GM18499 (cell line): ENCODE data around the gene RUBCN.
A peak's percentile ranks its signal among the peaks of the same experiment; 100 is the strongest.
"Not testable (repeated sequence)": the region's sequence is repeated elsewhere in the genome, so short reads cannot be mapped to it uniquely, and the experiment has no call there.

ENCODE experiments used
- ATAC-seq: cut with Tn5 transposase; IDR thresholded peaks from one replicate; pipeline ENCODE4 v1.9.1; 2021; ENCODE audit warnings: moderate number of reproducible peaks; ENCODE audit not compliant: insufficient read depth, unreplicated experiment

The RUBCN gene

DNA sequence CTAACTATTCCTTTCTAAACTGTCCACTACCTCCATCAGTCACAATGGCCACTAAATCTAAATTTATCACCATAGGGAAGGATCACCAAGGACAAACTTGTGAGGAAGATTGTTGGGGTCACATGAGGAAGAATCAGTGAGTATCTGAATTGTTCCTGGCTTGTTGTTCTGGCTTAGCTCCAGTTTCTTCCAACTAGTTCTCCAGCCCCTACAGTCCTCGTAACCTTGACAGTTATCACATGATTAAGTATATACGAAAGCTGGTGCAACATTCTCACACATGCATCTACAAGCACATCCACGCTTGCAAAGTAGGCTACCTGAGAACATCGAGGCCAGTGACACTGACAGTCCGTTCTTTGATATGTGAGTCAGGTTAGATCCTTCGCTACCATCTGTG is 46.0 kb downstream of the RUBCN start:
- no peak for ATAC-seq

DNA sequence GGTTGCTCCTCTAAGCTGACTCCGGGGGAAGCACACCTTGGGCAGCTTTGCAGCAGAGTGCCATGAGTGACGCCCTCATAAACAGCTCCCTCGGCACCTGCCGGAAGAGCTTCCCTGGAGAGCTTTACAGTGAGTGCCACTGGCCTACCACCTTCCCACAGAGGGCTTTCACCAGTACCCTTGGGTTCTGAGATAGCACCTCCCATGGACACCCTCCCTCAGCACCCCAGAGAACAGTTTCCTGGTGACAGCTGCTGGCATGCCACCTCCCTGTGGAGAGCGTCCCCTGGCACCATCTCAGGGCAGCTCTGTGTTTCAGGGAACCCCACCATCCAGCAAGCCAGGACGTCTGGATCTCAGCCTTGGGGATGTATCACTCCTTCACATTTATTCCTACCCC is 49.1 kb downstream of the RUBCN start:
- ATAC-seq = no peak

DNA sequence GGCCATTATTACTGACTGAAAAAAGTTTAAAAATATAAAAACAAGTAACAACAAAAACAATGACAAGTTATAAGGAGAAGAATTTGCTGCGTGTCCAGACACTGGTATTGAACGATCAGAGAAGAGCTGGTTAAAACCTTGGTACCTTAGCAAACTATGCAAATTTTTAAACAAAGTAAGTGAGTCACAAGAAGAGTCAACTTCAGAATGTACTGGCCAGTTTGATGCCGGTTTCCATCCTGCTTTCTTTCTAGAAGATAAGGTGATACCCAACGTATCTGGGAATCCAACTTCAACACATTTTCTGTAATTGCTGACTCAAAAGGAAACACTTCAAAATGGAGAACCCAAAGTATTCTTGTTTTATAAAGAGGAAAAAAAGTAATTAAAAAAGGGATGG is 49.8 kb downstream of the RUBCN start:
- ATAC-seq = no peak

DNA sequence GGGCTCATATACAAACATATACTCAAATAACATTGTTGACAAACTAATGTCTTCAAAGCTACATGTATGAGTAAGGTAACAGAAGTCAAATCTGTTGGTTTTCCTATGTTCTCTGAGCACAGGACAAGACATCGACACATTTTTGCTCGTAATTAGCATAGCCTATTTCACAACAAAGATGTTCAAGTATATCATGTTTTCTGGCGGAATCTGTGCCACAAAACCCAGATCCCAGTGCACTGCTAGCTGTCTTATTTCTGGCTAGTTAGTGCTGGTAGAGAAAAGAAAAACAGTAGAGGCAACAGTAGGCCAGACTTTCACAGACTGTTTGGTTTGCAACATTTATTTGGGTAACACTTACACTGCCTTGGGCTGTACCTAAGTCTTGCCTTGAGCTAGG is 51.2 kb downstream of the RUBCN start:
- ATAC-seq = no peak

DNA sequence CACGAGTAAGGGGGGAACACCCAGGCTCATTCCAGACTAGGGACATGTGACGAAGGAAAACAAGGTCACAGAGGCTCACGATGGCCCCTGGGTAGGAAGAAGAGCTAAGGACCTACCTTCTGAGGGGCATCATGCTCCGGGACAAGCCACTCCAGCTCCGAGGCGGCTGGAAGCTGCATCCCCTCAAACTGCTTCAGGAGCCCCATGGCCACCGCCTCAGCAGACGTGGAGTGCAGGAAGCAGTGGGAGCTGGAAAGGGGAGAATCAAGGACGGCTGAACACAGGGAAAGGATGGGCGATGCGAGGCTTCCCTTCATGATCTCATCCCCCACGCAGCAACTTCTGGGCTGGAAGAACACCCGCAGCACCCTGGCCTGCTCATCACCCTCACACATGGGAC is 53.5 kb downstream of the RUBCN start:
- ATAC-seq = no peak

DNA sequence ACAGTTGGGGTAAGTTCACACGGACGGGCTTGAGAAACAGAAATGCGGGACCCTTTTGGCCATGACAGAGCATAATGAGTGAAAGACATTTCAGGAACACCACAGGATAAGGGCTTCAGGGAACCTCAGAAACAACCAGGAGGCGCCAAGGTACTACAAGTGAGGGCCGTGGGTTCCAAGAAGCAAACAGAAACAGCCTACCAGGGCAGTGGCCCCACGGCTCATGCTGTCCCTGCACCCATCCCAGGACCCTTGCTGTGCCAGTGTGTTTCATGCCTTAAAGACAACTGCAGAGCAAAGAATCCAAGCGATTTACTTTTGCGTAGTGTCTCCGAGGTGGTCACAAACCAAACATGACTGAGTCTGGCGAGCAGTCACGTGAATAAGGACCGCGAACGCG is 54.0 kb downstream of the RUBCN start:
- ATAC-seq = no peak

DNA sequence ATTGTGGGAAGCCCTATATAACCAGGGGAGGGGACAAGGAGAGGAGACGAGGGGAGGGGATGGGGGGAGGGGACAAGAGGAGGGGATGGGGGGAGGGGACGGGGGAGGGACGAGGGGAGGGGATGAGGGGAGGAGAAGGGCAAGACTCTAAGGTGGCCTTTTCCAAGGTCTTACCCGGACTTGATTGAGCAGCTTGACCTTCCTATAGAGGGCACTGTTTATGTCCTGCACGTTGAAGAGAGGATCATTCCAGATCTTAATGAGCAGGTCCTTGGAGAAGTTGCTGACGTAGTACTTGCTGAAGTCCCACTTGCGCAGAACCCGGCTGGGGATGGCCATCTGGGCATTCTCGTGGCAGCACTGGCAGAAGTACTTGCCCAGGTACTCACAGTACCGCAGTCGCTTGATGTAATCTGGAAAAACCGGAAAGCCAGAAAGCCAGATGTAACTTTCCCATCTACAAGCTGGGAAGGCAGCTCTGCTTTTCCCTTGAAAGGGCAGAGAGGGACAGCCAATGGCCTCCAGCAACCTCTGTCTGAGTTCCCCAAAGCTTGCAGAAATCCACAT is 55.7 kb downstream of the RUBCN start:
- ATAC-seq = no peak

DNA sequence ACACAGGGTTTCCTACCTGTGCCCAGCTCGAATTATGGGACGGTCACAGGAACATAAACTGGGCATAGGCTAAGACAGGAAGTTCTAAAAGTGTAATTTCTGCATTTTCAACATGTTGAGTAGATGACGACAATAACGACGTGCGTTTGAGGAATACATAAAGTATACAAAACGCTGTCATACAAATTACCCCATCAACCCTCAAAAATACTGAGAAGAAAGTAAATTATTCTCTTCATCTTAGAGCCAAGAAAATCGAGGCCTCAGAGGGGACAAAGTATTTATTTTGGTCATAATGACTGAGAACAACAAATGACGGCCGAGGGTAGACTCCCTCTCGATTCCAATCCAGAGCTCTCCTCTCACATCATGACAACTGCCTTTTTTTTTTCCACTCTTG is 60.8 kb downstream of the RUBCN start:
- no peak for ATAC-seq

DNA sequence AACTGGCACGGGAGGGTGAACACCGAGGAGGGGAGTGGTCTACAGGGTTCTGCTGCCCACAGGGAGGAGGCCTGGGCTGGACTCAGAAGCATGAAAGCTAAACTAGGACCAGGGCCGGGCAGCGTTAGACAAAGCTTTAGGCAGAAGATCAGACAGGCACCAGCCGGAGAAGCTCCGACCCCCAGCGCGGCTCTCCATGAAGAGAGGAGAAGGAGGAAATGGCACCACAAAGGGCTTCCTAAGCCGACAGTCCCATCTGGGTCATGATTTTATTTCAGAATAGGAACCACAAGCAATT is 61.2 kb downstream of the RUBCN start:
- no peak for ATAC-seq

DNA sequence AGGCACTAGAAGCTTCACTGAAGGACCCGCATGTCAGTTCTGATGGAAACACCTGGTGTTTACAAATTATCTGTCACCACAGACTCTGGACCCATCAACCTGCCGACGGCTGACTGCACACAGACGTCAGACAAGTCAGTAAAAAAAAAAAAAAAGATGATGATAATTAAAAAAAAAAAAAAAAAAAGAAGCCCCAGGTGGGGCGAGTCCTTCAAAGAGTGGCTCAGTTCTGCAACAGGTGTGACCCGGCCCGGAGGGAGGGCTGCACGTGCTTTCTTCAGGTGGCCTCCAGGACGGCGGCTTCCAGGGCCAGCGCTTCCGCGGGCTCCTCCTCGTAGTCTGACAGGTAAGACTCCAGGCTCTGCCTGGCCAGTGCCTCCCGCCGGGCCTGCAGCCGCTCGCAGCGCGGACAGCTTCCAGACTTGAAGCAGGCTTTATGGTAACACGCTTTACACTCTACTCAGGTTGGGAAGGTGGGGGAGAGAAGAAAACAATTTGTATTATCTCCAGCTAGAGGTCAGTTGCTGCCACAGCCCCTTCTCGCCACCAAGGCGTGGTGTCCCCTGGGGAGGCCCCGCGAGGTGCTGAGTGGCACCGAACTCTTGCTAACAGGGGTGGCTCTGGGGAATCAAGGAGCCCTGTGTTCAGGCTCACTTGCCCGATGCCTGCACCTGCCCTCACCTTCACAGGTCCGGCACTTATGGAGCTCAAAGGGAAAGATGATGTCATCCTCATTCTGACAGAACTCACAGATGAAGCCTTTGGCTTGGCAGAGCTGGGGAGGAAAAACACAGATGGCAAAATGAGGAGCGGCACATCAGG is 61.8 kb downstream of the RUBCN start:
- ATAC-seq = no peak

DNA sequence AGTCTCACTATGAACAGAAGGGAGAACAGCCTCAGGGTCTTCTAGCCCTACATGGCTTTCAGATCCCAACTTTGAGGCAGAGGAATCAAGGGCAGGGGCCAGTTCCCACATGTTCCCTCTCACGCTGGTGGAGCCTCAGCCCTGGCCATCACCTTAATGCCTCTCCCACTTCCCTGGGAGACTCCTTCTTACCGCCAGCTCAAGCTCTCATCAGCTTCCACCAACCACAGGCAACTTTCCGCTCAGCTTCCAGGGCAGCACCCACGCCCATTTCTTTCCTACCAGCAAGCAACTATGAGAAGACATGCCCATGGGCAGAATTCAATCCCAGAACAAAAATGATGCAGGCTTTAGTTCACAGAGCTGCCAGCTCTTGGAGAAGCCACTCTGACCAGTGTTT is 63.5 kb downstream of the RUBCN start:
- no peak for ATAC-seq

DNA sequence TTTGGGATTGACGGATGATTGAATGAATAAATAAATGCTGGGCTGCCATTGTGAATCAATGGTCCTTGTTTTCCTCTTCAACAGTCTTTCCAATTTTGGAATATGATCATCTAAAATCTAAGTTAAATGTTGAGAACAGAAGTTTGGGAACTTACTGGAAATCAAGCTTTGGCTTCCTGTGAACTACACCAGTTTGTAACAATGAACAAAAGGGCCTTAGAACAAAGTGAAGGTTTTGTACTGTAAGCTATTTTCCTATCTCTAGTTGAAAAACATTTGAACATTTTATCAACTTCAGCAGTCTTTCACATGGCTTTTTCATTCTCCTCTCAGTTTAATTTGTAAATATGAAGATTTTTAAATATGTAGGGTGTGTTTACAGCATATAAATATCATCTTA is 66.3 kb downstream of the RUBCN start:
- no peak for ATAC-seq

DNA sequence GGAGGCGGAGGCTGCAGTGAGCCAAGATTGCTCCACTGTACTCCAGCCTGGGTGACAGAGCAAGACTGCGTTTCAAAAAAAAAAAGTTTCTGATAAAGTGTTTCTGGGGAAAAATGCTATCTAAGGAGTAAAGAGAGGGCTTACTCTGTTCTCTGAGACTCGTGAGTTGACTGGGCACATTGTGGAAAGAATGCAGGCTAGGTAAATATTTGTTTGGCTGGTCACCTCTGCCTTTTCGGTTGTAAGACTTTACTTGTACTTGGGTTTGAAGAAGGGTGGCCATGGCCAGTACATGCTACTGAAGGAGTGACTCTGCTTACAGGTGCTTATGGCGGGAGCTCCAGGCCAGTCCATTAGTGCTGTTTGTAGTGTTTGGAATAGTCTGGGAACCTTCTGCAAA is 68.7 kb downstream of the RUBCN start:
- no peak for ATAC-seq

DNA sequence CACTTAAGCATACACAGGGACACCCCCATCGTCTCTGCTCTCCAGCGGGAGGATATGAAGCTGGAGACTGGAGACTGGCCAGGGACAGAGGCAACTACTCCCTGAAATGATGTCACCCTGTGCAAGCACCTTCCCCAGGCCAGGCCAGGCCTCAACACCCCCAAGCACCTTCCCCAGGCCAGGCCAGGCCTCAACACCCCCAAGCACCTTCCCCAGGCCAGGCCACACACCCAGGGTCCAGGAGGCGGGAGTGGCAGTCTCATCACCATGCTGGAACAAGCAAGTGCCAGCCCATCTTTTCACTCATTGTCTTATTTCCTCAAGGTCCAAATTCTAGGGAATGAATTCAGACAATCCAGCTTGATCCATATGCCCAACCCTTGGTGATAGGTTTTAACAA is 69.4 kb downstream of the RUBCN start:
- ATAC-seq = not testable (repeated sequence)

DNA sequence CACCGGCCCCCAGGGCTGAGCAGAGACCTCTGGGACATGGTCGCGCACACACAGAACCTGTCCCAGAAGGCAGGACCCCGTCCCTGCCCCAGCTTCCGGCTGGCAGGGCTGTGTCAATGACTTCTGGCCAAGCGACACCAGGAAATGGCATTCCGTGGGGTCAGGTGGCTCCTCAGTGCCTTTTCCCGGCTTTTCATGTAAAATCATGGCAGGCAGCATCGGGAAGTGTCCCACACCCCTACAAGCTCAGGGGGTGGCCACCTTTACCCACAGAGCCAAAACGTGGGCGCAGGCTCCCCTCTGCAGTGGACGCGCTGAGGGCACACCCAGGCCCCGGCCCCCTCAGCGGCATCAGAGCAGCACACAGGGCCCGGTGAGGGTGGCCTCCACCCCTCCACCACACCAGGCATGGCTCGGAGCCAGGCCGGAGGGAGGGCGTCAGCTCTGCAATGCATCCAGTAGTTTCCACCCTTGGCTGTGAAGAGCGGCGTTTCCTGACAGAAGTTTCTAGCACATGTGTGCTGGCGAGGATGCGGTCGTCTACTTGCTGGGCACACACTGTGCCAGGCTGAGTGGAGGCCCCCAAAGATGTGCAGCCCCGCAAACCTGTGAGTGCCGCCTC is 70.4 kb downstream of the RUBCN start:
- not testable (repeated sequence) for ATAC-seq

DNA sequence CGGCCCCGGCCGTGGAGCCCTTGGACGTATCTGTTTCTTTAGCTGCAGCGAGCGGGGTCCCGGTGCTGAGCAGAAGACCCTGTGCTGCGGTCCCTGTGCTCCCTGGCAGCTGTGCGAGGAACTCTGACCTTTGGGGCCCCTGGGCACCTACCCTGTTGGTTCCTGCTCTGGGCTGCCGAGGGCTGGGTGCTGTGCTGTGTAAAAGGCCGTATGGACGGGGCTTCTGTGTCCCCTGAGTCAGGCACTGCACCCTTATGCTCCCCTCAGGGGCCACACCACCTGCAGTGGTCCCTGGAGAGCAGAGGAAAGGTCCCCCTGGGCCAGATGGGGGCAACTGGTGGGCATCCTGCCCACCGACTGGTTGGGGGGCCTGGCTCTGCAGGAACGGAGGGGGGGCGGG is 71.2 kb downstream of the RUBCN start:
- ATAC-seq = not testable (repeated sequence)

DNA sequence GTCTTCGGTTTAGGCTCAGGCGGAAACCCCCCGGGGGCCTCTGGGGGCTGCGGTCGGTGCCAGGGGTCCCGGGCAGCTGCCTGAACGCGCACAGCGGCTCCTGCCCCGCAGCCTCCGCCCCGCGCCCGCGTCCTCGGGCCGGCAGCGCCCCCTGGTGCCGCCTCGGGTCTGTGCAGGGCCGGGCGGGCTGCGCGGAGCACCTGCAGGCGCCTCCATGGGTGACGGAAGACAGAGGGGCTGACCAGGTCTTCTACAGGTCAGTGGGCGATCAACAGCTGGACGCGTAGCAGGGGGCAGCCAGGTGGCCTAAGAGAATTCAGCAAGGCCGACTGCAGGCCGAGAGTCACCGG is 71.6 kb downstream of the RUBCN start:
- peak; percentile 62 for ATAC-seq

DNA sequence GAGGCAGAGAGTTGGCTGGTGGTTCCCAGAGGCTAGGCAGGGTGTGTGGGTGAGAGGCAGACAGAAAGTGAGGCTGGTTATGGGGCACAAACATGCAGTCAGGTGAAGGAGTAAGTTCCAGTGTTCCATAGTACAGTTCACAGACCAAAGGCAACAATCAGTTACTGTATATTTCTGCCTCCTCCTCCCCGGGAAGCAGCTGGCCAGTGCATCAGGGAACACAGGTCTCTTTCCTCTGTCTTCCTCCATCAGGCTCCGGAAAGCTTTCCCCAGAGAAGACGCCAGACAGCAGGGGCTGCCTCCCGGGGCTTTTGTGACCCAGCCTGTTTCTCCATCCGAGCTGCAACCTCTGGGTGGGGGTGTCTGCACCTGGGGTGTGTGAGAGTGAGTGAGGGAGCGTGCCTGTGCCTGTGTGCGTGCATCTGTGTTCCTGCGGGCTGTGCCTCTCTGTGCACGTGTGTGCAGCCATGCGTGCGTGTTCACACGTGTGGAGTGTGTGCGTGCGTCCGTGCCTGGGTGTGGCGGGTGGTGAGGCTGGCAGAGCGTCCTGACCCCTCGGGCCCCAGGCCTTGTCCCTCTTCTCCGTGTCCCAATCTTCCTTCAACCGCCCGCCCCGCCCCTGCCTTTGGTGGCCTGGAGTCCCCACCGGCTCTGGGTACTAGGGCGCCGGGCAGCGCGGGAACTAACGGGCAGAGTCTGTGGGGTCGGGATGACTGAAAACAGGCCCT is 72.1 kb downstream of the RUBCN start:
- peak; percentile 25 for ATAC-seq

DNA sequence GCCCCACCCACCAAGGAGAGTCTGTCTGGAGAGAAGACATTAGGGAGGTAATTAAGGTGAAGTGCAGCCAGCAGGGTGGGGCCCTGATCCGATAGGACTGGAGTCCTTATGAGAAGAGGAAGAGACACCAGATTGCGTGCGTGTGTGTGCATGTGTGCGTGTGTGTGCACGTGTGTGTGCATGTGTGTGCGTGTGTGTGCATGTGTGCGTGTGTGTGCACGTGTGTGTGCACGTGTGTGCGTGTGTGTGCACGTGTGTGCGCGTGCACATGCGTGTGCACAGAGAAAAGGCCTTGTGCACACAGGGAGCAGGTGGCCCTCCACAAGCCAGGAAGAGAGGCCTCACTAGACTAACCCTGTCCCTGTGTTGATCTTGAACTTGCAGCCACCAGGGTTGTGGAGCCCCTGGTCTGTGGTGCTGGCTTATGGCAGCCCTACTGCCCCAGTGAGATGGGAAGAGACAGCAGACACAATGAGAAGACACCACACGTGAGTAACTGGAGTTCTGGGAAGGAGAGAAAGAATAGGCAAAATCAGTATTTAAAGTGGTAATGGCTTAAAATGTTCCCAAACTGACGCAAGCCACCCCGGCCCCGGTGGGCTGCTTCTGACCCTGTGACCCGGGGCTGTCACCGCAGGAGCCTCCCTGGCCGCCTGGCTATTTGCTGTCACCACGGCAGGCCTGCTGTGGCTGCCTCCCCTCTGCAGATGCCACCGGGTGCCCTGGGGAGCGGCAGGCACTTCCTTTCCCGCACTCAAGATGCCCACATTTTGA is 73.2 kb downstream of the RUBCN start:
- ATAC-seq = not testable (repeated sequence)

DNA sequence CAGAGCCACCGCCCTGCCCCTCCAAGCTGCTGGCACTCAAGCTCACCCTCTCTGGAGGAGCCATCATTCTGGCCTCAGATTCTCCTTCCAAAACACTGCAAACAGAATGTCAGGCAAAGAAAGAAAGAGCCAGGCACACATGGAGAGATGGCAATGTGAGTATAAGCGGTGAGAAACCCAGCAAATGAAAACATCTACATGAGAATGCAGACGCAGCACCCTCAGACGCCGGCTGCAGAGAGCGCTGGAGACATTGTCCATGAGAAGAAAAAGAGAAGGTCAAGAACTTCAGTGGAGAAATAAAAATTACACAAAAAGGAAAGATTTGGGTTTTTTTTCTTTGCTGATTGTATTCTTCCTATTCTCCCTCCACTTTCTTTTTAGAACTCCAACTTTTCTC is 74.4 kb downstream of the RUBCN start:
- not testable (repeated sequence) for ATAC-seq

DNA sequence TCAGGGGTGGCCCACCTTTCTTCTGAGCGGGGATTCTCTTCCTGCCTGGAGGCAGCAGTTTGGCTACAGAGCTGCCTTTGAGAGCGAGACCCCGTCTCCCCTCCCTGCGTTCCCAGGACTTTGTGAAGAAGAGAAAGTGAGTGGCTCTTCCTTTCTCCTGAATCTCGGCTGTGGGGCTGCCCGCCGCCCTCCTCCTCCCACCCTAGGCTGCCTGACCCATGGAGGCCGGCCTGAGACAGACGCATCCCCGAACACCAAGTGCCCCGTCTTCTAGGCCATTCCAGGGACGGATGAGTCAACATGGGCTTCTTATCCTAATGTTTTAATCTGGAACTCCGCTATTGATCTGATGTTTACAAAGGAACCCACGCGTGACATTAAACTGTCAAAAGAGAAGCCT is 74.8 kb downstream of the RUBCN start:
- not testable (repeated sequence) for ATAC-seq
